Stimulated activated CD4-positive, alpha-beta T cell treated with anti-CD3 and anti-CD28 coated beads, Interleukin-12 subunit alpha, Interleukin-12 subunit beta, amount 100 ng/mL, for 24 hours (primary cell): ENCODE results near the gene SRL.

Experiments
- DNase-seq, 2 experiments: peaks; one replicate each; pipeline ENCODE4 v3.0.0-alpha.2; 2020; ENCODE audit warnings: low read depth in 2 of 2

Gene SRL

DNA sequence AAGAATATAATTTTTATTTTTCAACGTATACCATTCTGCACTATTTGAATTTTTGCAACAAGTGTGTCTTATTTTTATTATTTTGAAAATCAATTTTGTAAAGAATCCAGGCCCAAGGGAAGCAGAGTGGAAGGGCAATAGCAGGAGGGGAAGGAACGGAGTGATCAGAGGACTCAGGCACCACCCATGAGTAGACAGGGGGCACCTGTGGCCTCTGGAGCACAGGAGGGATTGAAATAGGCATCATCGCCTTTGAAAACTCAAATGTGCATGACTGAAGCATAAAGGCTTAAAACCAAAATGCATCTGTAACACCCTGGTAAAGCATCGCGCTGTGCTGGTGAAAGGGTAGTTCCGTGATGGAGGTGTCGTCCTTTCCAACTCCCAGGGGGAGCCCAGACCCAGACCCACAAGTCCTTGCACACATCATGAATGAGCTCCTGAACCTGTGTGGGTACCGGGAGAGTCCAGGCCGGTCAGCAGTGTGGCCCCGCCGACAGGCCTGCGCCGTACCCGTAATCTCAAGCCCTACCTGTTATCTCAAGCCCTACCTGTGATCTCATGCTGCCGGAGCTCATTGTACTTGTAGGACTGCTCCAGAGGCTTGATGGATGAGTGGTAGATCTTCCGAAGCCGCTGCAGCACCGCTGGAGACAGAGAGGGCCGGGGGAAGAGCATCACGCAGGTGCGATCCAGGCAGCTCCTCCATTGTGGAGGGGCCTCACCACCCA lies 39.1 kb downstream of the SRL start:
- DNase-seq: no peak

- DNase-seq: no peak
These were observed 41.1 kb downstream of the SRL start for GRCh38 chr16:4200781-4201137.

- DNase-seq: peak in 1 of 2 experiments; percentile 13
These were observed 41.7 kb downstream of the SRL start for GRCh38 chr16:4200000-4200780.

DNA sequence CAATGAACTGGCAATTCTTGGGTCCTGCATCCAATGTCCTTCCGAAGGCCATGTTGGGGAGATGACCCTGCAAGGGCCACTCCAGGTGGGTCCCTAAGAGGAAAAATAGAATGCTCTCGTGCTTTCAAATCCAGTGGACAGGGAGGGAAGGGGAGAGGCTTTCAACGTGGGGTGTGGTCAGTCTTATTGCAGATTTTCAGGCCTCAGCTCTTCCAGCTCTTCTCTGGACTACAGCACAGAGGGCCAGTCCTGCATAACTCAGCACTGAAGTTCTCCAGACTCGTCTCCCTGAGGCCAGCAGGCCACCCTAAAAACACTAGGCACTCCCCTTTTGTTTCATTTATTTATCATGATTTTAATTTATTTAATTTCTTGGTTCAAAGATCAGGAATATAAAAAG lies 43.1 kb downstream of the SRL start:
- no peak for DNase-seq

DNA sequence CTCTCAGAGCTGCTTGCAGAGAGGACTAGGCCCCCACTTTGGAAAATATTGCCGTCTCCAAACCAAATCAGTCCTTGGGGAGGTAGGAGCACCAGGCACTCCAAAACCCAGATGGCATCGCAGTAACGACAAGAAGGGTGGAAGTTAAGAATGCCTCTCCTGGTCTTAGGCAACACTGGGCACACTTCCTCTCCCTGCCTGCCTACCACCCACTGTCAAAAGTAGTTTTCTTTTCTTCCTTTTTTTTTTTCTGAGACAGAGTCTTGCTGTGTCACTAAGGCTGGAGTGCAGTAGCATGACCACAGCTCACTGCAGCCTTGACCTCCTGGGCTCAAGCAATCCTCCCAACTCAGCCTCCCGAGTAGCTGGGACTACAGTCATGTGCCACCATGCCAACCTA lies 47.2 kb downstream of the SRL start:
- no peak for DNase-seq

DNA sequence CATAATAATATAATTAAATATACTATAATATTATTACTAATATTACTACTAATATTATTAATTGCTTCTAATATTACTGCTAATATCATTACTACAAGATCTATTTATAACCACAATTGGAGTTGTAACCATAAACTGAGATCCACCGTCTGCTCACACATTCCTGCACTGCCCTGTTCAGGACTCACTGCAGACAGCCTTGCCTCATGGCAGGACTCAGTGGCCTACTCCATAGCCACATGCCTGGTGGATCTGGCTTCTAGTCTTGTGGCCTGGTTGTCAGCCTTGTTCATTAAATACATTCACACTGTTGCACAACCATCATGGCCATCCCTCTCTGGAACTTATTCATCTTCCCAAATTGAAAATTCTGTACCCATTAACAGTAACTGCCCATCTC lies 48.0 kb downstream of the SRL start:
- no peak for DNase-seq

- no peak for DNase-seq
These were observed 49.7 kb downstream of the SRL start for GRCh38 chr16:4192206-4192605.

DNA sequence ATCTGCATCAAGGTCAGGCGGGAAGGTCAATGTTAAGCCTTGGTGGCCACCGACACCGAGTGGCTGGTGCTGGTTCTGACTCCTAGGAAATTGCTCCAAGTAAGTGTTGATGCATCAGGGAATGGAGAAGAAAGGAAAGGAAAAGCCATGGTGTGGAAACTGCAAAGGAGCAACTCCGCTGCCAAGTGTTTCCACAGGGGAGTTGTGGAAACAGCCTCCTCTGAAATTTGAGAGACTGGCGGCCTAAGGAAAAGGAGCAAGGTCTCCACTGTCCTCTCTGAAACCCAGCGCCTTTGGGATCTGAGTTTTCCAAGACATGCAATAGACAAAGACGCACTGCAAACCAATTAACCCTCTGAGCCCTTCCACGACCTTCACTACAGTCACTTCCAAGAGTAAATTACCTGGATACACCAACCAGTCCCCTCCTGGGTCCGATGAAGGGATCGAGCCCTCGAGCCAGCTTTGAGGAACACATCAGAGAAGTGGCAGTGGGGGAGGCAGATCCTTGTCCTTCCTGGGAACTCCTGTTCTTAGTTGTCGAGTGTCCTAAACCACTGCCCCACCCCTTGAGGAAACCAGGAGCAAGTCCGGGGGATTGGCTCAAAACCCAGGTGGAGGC lies 51.1 kb downstream of the SRL start:
- DNase-seq: no peak

- DNase-seq: no peak
These were observed 51.8 kb downstream of the SRL start for GRCh38 chr16:4190086-4190485.

- no peak for DNase-seq
These were observed 57.7 kb downstream of the SRL start for GRCh38 chr16:4184038-4184702.

GRCh38 chr16:4183237-4184037 lies 58.4 kb downstream of the SRL start:
- peak; percentile 84 to 91 for DNase-seq

DNA sequence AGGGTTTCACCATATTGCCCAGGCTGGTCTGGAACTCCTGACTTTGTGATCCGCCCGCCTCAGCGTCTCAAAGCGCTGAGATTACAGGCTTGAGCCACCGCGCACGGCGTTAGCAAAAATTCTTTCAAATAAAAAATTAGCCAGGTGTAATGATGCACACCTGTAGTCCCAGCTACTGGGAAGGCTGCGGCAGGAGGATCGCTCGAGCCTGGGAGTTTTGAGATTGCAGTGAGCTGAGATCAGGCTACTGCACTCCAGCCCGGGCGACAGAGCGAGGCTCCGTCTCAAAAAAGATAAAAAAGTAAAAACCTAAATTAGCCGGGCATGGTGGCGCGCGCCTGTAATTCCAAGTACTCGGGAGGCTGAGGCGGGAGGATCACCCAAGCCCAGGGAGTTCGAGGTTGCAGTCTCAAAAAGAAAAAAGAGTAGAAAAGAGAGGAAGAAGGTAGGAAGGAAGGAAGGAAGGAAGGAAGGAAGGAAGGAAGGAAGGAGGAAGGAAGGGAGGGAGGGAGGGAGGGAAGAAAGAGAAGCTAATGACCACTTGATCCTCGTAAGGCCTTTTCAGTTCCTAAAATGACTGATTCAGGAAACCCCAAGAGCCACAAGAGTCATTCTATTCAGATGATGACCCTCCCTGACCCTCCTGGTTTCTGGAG lies 59.2 kb downstream of the SRL start:
- no peak for DNase-seq

DNA sequence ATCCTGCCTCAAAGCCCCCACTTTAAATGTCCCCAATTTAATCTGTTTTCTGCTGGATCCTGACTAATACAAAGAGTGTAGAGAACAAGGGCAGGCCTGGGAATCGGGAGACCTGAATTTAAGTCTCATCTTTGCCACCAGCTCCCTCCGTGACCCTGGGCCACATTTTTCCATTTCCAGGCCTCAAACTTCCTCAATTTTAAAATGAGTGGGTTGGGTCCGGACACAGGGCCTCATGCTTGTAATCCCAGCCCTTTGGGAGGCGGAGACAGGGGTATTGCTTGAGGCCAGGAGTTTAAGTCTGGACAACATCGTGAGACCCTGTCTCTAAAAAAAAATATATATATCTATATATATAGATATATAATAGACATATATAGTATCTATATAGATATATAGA lies 61.4 kb downstream of the SRL start:
- no peak for DNase-seq

- DNase-seq: no peak
These were observed 62.1 kb downstream of the SRL start for GRCh38 chr16:4179763-4180260.

- no peak for DNase-seq
These were observed 62.9 kb downstream of the SRL start for GRCh38 chr16:4179020-4179419.

- no peak for DNase-seq
These were observed 63.3 kb downstream of the SRL start for GRCh38 chr16:4178468-4179010.

GRCh38 chr16:4176906-4177417 lies 64.9 kb downstream of the SRL start:
- DNase-seq: no peak

GRCh38 chr16:4175849-4176248 lies 66.0 kb downstream of the SRL start:
- no peak for DNase-seq

GRCh38 chr16:4172070-4172469 lies 69.8 kb downstream of the SRL start:
- DNase-seq: no peak

- DNase-seq: no peak
These were observed 72.5 kb downstream of the SRL start for GRCh38 chr16:4169415-4169814.
